T-helper 2 cell treated with Interferon-gamma antibody and Interleukin-4, amounts not matched to agents 100 ng/mL and 5 ng/mL, for 36 hours (primary cell): ENCODE results near the gene KRT85. TPM values are rescaled to one million over a fixed set of nuclear protein-coding genes. Genes with fewer than 3 reads are reported as not detected.
"Not testable (repeated sequence)": the region's sequence is repeated elsewhere in the genome, so short reads cannot be mapped to it uniquely, and the experiment has no call there.

Experiments used
- intact Hi-C: fragments of 100-400 bp; cut with micrococcal nuclease; formaldehyde crosslinking; loops from one replicate; pipeline ENCODE4 v1.15.1; 2023
- total RNA-seq: library from RNA; stranded (reverse); gene quantifications from 2 replicates; pipeline ENCODE4 v1.2.3, GENCODE V29; 2022

Gene KRT85
- total RNA-seq, 1 donor from 2014 or later: not detected

DNA sequence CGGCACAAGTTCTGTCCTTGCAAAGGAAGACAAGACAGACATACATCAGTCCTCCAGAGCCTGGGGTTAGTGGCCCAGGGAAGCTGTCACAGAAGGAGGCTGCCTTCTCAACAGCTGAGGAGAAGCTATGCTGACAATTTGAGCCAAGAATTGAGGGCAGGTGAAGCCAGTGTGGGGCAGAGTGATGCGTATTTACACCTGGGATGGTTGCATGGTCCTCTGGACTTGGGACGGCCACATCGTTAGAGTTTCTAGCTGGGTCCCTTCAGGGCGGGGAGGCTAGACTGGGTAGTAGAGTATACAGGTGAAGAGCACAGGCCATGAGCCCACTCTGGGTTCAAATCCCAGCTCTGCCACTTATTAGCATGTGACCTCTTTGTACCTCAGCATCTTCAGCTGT lies 16.5 kb downstream of the KRT85 start:
- intact Hi-C loops: no loop called here

DNA sequence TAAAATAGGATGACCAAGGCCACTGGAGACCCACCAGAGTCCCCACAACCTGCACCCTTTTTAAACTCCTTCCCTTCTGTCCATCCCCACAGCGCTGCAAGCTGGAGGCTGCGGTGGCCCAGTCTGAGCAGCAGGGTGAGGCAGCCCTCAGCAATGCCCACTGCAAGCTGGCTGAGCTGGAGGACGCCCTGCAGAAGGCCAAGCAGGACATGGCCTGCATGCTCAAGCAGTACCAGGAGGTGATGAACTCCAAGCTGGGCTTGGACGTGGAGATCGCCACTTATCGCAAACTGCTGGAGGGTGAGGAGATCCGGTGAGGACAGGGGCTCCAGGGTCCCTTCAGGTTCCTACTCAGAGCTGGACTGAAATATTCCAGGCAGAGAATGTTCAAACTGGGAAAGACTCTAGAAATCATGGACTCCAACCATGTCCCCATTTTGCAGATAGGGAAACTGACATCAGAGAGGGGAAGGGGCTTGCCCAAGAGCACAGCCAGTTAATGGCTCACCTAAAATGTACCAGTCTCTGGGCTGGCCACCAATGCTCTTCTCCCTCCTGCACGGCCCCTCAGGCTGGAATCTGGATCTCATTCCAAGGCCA lies 17.2 kb downstream of the KRT85 start:
- intact Hi-C loops: no loop called here

DNA sequence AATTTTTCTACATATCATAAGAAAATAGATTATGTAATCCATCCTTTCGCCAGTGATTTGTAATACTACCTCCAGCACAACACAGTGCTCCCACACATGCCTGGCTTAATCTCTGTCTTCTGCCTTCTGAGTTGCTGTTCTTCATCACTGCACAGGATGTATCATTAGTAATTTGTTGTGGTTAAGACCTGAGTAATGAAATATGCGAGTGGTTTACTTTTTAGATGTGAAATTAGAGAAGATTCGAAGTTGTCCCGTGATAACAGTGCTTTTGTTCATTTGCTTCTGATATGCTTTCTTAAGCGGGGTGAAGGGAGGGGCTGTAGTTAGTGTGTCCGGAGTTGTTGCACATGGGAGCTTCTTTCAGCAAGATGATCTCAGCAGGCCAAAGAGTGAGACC lies 18.1 kb downstream of the KRT85 start:
- intact Hi-C loops: no loop called here

DNA sequence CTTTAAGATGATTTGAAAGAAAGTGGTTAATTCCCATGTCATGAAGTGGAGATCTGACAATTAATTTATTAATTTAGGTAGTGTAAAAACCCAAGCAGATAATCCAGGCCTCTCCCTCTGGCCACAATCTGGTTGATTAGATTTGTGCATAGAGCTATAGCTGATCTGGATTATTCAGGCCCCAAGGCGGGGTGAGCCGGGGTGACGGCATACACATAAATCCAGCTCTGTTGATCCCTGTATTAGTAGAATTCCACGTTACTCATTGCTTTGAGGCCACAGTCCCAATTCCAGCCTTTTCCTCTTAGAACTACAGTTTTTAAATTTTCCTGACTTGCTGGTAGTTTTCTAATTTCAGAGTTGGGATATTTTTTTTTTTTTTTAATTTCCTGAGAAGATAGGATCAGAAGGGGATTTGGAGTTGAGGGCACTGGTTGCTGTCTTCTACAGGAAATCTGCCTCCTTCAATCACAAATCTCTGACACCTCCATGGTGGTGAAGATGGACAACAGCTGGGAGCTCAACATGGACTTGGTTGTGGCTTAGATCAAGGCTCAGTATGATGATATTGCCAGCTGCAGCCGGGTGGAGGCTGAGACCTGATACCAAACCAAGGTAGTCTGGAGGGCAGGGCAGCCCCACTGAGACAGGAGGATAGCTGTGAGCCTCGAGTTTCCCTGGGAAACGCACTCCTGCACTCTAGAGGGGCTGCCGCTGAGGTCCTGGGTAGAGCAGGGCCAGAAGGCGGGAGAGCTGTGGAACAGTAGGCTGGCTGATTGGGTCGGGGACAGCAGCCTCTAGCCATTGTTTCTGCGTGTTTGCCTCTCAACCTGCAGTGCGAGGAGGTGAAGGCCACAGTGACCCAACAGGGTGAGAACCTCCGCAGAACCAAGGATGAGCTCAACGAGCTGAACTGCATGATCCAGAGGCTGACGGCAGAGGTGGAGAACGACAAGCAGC lies 19.4 kb downstream of the KRT85 start:
- intact Hi-C loops: no loop called here

DNA sequence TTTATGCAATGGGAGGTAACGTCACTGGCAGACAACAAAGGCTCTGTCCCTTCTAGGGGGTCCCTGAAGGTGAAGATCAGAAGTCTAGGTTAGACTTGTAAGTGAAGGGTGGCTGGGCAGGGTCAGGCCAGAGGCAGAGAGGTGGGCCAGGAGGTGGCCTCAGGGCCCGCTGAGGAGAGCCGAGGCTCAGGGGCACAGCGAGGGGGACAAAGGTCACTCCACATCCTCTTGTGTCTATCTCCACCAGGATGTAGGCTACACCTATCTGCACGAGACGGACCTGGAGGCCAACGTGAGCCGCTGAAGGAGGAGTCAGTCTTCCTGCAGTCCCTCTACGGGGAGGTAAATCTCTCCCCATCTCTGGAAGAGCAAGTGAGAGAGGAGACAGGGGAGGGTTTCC lies 20.3 kb downstream of the KRT85 start:
- intact Hi-C loops: no loop called here

DNA sequence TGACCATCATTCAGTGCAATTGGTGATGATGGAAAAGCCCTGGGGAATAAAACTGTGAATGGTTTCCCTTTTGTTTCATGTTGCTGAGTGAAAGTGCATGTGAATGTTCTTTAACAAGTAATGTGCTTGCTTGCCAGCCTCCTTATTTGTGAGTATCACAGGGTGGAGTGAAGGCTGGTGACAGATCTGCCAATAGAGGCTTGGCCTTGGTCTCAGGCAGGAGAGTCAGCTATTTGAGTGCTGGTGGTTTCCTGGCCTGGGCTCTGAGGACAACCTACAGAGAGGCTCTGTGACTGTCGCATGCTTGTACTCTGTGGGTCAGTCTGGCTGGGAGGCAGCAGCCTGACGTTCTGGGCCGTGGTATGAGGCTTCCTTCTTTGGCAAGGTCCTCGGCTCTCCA lies 20.7 kb downstream of the KRT85 start:
- intact Hi-C loops: no loop called here

DNA sequence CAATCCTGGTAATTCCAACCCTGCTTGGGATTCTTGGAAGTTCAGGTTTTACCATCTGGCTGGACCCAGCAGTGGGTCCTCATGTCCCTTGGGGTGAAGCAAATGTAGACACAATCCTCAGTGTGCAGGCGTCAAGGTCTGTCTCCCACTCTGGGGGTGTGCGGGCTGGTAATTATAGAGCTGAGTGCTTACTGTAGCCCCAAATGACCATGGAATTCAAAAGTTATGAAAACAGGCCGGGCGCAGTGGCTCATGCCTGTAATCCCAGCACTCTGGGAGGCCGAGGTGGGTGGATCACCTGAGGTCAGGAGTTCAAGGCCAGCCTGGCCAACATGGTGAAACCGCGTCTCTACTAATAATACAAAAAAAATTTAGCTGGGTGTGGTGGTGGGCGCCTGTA lies 22.2 kb downstream of the KRT85 start:
- intact Hi-C loops: not testable (repeated sequence)

DNA sequence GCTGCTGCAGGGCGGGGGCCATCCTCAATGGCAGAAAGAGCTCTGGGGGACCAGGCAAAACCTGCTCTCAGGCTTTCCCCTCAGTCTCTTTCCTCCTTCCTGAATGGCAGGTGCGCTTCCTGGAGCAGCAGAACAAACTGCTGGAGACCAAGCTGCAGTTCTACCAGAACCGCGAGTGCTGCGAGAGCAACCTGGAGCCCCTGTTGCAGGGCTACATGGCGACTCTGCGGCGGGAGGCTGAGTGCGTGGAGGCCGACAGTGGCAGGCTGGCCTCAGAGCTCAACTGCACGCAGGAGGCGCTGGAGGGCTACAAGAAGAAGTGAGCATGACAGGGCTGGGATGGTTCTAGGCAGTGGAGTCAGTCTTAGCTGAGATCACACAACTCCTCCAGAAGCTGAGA lies 23.2 kb downstream of the KRT85 start:
- intact Hi-C loops: no loop called here

DNA sequence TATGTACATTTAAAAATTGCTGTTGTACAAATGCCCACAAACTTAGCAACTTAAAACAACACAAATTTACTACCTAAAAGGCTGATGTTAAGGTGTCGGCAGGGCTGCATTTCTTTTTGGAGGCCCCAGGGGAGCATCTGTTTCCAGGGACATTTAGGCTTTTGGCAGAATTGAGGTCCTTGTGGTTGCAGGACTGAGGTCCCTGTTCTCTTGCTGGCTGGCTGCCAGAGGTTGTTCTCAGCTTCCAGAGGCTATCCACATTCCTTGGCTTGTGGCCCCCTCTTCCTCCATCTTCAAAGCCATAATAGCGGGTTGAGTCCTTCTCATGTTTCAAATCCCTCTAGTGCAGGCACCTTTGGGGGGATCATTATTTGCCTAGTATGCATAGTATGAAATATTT lies 23.7 kb downstream of the KRT85 start:
- intact Hi-C loops: no loop called here

DNA sequence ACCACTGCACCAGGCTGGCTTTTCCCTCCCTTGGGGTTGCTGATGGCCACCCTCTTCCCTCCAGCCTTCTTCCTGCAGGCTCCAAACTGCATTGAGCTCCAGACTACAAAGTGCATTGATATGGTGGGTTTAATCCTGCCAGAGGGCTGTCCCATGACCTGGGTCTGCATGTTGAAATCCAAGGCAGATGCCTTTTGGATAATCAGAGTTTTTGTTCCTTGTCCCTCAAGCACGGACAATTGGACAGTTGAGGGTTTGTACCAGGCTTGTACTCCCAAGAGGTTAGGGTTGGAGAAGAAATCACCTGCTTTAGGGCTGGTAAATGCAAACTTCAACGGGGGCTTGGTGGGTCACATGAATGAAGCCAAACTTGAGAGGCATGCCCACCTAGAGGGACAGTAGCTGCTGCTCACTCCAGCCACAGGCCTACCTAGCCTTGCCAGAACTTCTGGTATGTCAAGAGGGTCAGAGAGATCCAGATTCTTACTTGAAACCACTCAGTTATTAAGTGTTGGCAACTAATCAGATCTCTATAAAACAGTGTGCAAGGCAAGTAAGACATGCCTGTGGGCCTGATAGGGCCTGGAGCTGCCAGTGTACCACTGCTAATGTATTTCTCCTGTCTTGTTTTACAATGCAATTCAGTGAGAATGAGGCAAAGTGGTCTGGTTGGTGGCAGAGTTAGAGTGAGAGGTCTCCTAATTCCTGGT lies 24.3 kb downstream of the KRT85 start:
- intact Hi-C loops: no loop called here

DNA sequence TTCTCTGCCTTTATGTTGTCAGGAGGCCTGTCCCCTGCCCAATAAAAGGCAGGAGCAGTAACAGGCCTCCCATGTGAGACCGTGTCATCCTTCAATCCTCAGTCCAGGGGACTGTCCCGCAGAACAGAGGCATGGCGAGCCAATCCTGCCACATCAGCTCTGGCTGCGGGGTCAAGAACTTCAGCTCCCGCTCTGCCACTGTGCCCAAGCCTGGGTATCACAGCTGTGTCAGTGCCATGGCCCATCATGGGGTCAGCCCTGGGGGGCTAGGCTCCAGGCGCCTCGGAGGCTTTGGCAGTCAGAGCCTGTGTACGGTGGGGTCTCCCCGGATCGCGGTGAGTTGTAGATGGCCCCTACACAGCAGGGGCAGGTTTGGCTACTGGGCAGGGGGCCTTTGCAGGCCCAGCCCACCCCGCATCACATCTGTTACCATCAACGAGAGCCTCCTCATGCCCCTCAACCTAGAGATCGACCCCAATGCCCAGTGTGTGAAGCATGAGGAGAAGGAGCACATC lies 26.2 kb downstream of the KRT85 start:
- intact Hi-C loops: no loop called here

DNA sequence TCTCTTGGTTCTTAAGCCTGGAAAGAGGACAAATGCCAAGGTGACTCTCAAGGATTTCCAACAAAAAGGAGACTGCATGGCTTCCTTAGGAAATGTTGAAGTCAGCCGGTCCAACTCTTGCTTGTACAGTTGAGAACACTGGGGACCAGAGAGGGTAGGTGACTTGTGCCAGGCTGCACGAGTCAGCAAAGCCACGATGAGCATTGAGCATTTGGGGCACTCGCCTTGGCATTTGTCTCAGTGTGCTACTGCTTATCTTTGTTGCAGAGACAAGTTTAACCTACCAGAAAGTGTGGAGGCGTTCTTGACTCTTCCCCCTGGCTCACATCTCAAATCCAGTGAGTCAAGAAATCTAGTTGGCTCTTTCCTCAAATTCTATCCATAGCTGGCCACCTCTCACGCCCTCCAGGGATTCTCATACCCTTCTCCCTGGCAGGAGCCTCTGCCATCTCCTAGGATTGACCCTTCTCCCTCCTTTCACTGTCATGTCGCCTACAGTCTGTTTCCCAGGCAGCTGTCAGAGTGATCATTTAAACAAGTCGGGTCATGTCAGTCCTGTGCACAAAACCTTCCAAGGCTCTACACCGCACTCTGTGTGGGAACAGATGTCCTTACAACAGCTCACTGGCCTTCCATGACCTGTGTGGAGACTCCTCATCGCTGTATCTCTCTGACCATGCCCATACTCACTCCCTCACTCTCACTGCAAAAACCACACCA lies 28.9 kb downstream of the KRT85 start:
- intact Hi-C loops: no loop called here

DNA sequence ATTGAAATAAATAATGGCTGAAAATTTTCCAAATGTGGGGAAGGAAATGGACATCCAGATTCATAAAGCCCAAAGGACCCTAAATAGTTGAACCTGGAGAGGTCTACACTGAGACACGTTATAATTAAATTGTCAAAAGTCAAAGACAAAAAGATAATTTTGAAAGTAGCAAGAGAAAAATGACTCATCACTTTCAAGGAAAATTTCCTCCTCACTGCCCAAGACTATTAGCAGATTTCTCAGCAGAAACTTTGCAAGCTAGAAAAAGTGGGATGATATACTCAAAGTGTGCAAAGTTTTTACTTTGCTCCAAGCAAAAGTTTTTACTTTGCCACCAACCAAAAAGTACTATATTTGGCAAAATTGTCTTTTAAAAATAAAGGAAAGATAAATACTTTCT lies 30.2 kb downstream of the KRT85 start:
- intact Hi-C loops: no loop called here

DNA sequence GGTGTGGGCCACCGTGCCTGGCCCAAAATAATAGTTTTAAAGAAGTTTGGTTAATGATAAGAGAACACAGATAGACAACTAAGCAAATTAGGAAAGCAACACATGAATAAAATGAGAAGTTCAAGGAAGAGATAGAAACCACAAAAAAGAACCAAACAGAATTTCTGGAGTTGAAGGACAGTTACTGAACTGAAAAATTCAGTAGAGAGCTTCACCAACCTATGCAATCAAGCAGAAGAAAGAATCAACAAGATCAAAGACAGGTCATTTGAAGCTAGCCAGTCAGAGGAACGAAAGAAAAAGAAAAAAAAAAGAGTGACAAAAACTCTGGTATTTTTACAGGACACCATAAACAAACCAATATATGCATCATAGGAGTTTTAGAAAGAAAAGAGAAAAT lies 30.6 kb downstream of the KRT85 start:
- intact Hi-C loops: no loop called here

DNA sequence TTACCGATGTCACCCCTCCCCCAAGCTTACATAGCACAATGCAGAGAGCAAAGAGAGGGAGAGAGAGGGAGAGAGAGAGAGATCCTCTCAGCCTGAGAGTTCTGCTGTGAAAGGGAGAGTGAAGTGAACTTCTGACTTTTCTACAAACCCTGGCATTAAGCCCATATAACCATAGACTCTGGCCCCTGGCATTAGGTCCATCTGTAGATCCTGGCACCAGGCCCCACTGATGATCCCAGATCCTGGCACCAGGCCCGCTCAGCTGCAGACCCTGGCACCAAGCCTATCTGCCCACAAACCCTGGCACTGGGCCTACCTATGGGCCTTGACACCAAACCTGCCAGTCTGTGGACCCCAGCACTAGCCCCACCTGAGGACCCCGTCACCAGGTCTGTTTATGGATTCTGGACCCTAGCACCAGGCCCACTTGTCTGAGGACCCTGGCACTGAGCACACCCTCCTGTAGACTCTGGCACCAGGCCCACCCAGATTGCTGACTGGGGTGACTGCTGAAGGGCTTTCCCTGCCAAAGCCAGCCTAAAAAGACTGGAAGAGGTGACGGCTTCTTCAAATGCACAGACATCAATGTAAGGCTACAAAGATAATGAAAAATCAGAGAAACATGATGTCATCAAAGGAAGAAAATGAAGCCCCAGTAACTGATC lies 31.6 kb downstream of the KRT85 start:
- intact Hi-C loops: no loop called here

DNA sequence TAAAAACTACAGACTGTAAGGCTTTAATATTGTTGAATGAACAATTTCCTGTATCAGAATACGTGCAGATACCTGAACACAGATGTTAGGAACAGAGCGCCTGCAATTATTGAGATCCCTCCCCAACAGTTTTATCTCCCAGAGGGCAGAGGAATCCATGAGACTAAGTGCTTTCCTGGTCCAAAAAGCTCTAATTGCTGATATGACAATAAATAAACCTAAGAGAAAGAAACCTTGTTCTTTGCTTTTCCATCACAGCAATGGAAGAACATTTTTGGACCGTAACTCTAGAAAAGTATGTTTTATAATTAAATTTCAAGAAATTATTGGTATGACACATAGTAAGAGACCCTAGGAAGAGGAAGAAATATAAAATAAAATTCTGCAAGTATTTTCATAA lies 33.1 kb downstream of the KRT85 start:
- intact Hi-C loops: no loop called here

DNA sequence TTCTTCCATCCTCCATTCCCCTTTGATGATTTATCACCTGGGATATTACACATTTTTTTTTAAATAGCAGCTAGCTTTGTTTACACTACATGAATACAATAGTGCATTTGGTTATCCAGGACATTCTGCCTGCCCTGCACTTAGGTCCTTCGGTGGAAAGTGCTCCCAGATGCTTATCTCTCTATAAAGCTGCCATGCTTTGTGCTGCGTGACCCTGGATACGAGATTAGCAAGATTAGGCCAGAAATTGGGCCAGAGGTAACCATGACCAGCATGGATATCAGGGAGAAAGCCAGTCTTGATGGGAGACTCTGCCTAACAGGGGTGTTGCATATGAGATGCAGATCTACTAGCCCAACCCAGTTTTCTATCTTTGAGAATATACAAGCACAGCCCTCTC lies 34.0 kb downstream of the KRT85 start:
- intact Hi-C loops: no loop called here

DNA sequence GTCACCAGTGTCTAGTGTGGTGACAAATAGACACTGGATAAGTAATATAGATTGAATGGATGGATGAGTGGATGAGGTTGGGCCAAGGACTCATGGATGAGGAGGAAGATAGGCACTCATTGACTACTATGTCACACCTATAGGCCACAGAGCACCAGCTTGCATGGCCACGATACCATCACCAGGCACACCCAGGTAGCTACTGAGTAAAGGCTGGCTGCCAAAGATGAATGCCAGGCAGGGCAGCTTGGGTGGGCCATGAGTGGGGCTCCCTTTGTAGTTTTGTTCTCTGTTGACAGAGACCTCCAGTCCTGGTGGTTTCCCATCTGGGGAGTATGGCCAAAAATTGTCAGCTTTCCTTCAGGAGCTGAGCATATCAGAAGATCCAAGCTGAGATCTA lies 34.9 kb downstream of the KRT85 start:
- intact Hi-C loops: no loop called here

DNA sequence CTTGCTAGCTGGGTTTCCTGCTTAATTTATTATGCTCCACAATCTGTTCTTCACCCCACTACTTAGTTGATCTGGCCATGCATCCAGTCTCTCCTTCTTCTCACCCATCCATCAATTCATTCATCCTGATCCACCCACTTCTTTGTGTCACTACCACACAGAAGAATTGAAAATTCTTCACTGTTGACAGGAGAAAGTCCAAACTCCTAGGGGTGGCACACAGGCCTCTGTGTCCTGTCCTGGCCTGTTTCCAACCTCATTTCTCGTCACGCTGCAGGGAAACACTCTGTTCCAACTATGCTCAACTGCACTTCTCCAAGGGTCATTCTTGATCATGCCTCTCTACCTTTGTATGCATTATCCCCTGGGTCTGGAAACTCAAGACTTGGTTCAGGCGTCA lies 35.4 kb downstream of the KRT85 start:
- intact Hi-C loops: no loop called here

DNA sequence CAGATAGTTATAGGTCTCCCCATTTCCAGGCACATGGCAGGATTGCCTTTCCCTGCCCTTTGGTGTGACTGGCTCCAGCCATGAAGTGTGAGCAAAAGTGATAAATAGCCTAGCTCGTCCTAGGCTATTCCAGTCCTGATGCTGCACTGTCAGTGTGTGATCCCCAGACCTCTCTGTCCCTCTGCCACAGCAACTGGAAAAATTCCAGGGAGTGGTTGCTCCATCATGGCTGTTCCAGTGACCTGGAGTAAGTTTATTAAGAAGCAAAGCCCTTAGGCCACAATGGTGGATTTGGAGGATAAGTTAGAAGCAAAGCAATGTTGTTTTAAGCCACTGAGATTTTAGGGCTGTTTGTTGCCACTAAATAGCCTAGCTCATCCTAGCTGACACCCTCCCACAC lies 36.2 kb downstream of the KRT85 start:
- intact Hi-C loops: no loop called here
